Panc1 (cell line): ENCODE measurements around the gene POLR3K. TPM values are rescaled to one million over a fixed set of nuclear protein-coding genes. Genes with fewer than 3 reads are reported as not detected.
A peak's percentile ranks its signal among the peaks of the same experiment; 100 is the strongest.

Experiments used
- ATAC-seq: fragments of 200-7000 bp; cut with Tn5 transposase; 2 replicates; pipeline ENCODE4 v1.9.1; 2020; ENCODE audit warnings: mild to moderate bottlenecking, moderate library complexity
- BruUV-seq: library from RNA; stranded (reverse); fragments of 400-500 nt; replicated peaks from 2 replicates; lab custom pipeline; 2021; lab: Mats Ljungman, UMichigan
- CTCF ChIA-PET: fragments of 300-600 bp; sonication (Branson Sonifier 250); formaldehyde crosslinking; loops from one replicate; lab custom pipeline; 2022; ENCODE audit warnings: antibody characterized with exemption; lab: Charles Lee
- POLR2A ChIA-PET: fragments of 300-600 bp; sonication (Branson Sonifier 250); formaldehyde crosslinking; loops from one replicate; lab custom pipeline; 2022; ENCODE audit warnings: antibody characterized with exemption; lab: Charles Lee
- DNase-seq: peaks from one replicate; pipeline ENCODE4 v3.0.0-alpha.2; 2010; ENCODE audit warnings: low read depth, low spot score
- H3K27ac ChIP-seq: 2 replicates; pipeline ENCODE4 v1.5.1; 2011; ENCODE audit warnings: mild to moderate bottlenecking, low read length, inconsistent platforms
- H3K27me3 ChIP-seq: fragments of 200-500 bp; sonication (Bioruptor generic); 2 replicates; pipeline ENCODE4 v1.6.0; 2014; ENCODE audit warnings: low read length, inconsistent platforms; ENCODE audit not compliant: control insufficient read depth, insufficient read depth
- H3K36me3 ChIP-seq: fragments of 200-500 bp; sonication (Bioruptor generic); 2 replicates; pipeline ENCODE4 v1.5.1; 2014; ENCODE audit warnings: inconsistent platforms, mild to moderate bottlenecking, low read length, moderate library complexity; ENCODE audit not compliant: control insufficient read depth, insufficient read depth
- H3K4me1 ChIP-seq: 2 replicates; pipeline ENCODE4 v1.5.1; 2011; ENCODE audit warnings: inconsistent platforms, mild to moderate bottlenecking, low read length, moderate library complexity; ENCODE audit not compliant: control insufficient read depth, insufficient read depth
- H3K4me3 ChIP-seq, 2 experiments: 2 replicates each; pipeline ENCODE4 v1.5.1; 2011 to 2012; ENCODE audit warnings: low read depth in 2 of 2, low read length in 2 of 2, mild to moderate bottlenecking in 2 of 2, inconsistent platforms in 1 of 2, moderate library complexity in 1 of 2
- H3K9me3 ChIP-seq: fragments of 200-500 bp; sonication (Bioruptor generic); 2 replicates; pipeline ENCODE4 v1.5.1; 2014; ENCODE audit warnings: low read depth, mild to moderate bottlenecking, inconsistent platforms, low read length, moderate library complexity; ENCODE audit not compliant: control insufficient read depth, insufficient read depth
- CTCF ChIP-seq: fragments of 450-650 bp; IDR thresholded peaks from 2 replicates; pipeline ENCODE4 v1.5.1; 2017; ENCODE audit warnings: mild to moderate bottlenecking
- POLR2AphosphoS5 ChIP-seq: IDR thresholded peaks from 2 replicates; pipeline ENCODE4 v1.6.1; 2012; ENCODE audit warnings: mild to moderate bottlenecking, low read depth, low read length, moderate library complexity
- REST ChIP-seq, 2 experiments: IDR thresholded peaks; 2 replicates each; pipeline ENCODE4 v1.6.1; 2011 to 2012; ENCODE audit warnings: low read depth in 2 of 2, control low read depth in 1 of 2, low read length in 1 of 2, mild to moderate bottlenecking in 1 of 2, moderate library complexity in 1 of 2; ENCODE audit not compliant: insufficient read depth in 1 of 2
- SIN3A ChIP-seq: IDR thresholded peaks from 2 replicates; pipeline ENCODE4 v1.6.1; 2012; ENCODE audit warnings: low read depth, mild to moderate bottlenecking, low read length, moderate library complexity, borderline replicate concordance; ENCODE audit not compliant: insufficient read depth
- TCF7L2 ChIP-seq: IDR thresholded peaks from 2 replicates; pipeline ENCODE4 v1.6.1; 2011; ENCODE audit warnings: mild to moderate bottlenecking, low read depth, low read length, inconsistent platforms
- in situ Hi-C: cut with HindIII; loops from 2 replicates; pipeline ENCODE4 v1.10.0; 2016; ENCODE audit warnings: low sequenced_read_pairs, low pct_unique_long_range_greater_than_20kb
- intact Hi-C: fragments of 100-400 bp; cut with micrococcal nuclease; formaldehyde crosslinking; loops from one replicate; pipeline ENCODE4 v1.10.0; 2022; ENCODE audit not compliant: unreplicated experiment
- total RNA-seq: library from RNA; stranded (reverse); gene quantifications from one replicate; pipeline ENCODE4 v1.2.1, GENCODE V29; 2021; ENCODE audit not compliant: unreplicated experiment

Gene POLR3K
- total RNA-seq, 1 experiment from 2014 or later, result 35.7 TPM

- H3K27me3 ChIP-seq, result no peaks in the 10 kb centered on the region
- H3K36me3 ChIP-seq, result no peaks in the 10 kb centered on the region
- peak within 1 kb of the TSS; percentile 81 to 84 for H3K4me3 ChIP-seq
- in situ Hi-C loops, result no loop called here
- peaks cover 48% of the 10 kb centered on the region for H3K4me1 ChIP-seq
- intact Hi-C loops, result no loop called here
- BruUV-seq, result no TSS peak
- peak within 1 kb of the TSS; percentile 86 for H3K27ac ChIP-seq
- no peaks in the 10 kb centered on the region for H3K9me3 ChIP-seq
- peak; percentile 74 for ATAC-seq
- no peak for DNase-seq
- no peak for TF ChIP-seq TCF7L2
- peak; percentile 78; the same call in 1 of the 2 replicates for TF ChIP-seq SIN3A
- ChIA-PET CTCF (no interaction called here), POLR2A (interaction anchor here (1.2 kb wide), 1 partner anchor 13 kb away, joined by 3 read pairs; no protein-coding TSS in a partner anchor)
Measured at GRCh38 chr16:77807-78443, 24.5 kb upstream of the POLR3K start, which contains the start of gene MPG. TSS of gene MPG (plus strand) at chr16:78225. CDS start at chr16:78310, 85 bp downstream.

GRCh38 chr16:77273-77806 lies 23.9 kb upstream of the POLR3K start:
- no TSS peak for BruUV-seq
- ChIA-PET POLR2A (interaction anchor here (1.2 kb wide), 1 partner anchor 13 kb away, joined by 3 read pairs; no protein-coding TSS in a partner anchor), CTCF (no interaction called here)
- peaks cover 49% of the 10 kb centered on the region for H3K4me1 ChIP-seq
- H3K36me3 ChIP-seq, result no peaks in the 10 kb centered on the region
- H3K4me3 ChIP-seq, result peak overlapping the region; percentile 81 to 84
- peak overlapping the region; percentile 82 for H3K27ac ChIP-seq
- peak; percentile 64 for ATAC-seq
- TF ChIP-seq POLR2AphosphoS5, result 0 out of 2 replicates have a peak, but pooled peaks have one; percentile 24
- no peak for TF ChIP-seq REST (IDR thresholded peaks at IDR 0.05; ENCODE audit: insufficient read depth in 1 of 2, low read depth in 2 of 2, low read length in 1 of 2)
- DNase-seq, result no peak
- intact Hi-C loops, result no loop called here
- H3K9me3 ChIP-seq, result no peaks in the 10 kb centered on the region
- in situ Hi-C loops, result no loop called here
- H3K27me3 ChIP-seq, result no peaks in the 10 kb centered on the region

GRCh38 chr16:76535-77272 lies 23.3 kb upstream of the POLR3K start:
- BruUV-seq, result TSS peak; percentile 73

More at GRCh38 chr16:76535-77272, 23.3 kb upstream of the POLR3K start:
- H3K4me1 ChIP-seq, result peaks cover 46% of the 10 kb centered on the region
- no peak for TF ChIP-seq CTCF
- TF ChIP-seq SIN3A, result 0 out of 2 replicates have a peak, but pooled peaks have one; percentile 9
- TF ChIP-seq POLR2AphosphoS5, result 0 out of 2 replicates have a peak, but pooled peaks have one; percentile 49
- TF ChIP-seq TCF7L2, result no peak
- no peak for TF ChIP-seq REST (IDR thresholded peaks at IDR 0.05; ENCODE audit: insufficient read depth in 1 of 2, low read depth in 2 of 2, low read length in 1 of 2)
- H3K27ac ChIP-seq, result peak overlapping the region; percentile 82
- H3K27me3 ChIP-seq, result no peaks in the 10 kb centered on the region
- CTCF ChIA-PET, result no interaction called here
- peak; percentile 27 for ATAC-seq
- POLR2A ChIA-PET, result interaction anchor here (1.2 kb wide), 1 partner anchor 14 kb away, joined by 3 read pairs; no protein-coding TSS in a partner anchor
- H3K9me3 ChIP-seq, result no peaks in the 10 kb centered on the region
- intact Hi-C loops, result no loop called here
- H3K36me3 ChIP-seq, result no peaks in the 10 kb centered on the region
- DNase-seq, result no peak
- in situ Hi-C loops, result no loop called here
- H3K4me3 ChIP-seq, result peak overlapping the region; percentile 81 to 84
